Mesodermal cell (in vitro differentiated cells): ENCODE results near the gene CRACDL.
"Not testable (repeated sequence)": the region's sequence is repeated elsewhere in the genome, so short reads cannot be mapped to it uniquely, and the experiment has no call there.

ENCODE experiments used
- H3K27ac ChIP-seq: 2 replicates; pipeline ENCODE4 v1.7.0; 2013; ENCODE audit warnings: mild to moderate bottlenecking, low read depth, low read length, moderate library complexity; ENCODE audit not compliant: severe bottlenecking
- H3K36me3 ChIP-seq: 2 replicates; pipeline ENCODE4 v1.7.1; 2013; ENCODE audit warnings: mild to moderate bottlenecking, low read length, moderate library complexity; ENCODE audit not compliant: control insufficient read depth, insufficient read depth
- H3K4me1 ChIP-seq: one replicate; pipeline ENCODE4 v1.7.1; 2013; ENCODE audit warnings: mild to moderate bottlenecking, low read length; ENCODE audit not compliant: insufficient read depth, control insufficient read depth, poor library complexity, severe bottlenecking
- H3K4me3 ChIP-seq: 2 replicates; pipeline ENCODE4 v1.7.0; 2013; ENCODE audit warnings: low read length, control low read depth, mild to moderate bottlenecking; ENCODE audit not compliant: insufficient read depth, poor library complexity, severe bottlenecking; ENCODE audit errors: extremely low read depth
- H3K9me3 ChIP-seq: 2 replicates; pipeline ENCODE4 v1.7.1; 2013; ENCODE audit warnings: mild to moderate bottlenecking, low read length, moderate library complexity; ENCODE audit not compliant: control insufficient read depth
- WGBS, 2 experiments: methylation state at CpG; one replicate each; pipeline ENCODE4 v1.1.5; 2013; ENCODE audit warnings: missing lambda C conversion rate in 2 of 2; ENCODE audit not compliant: insufficient coverage in 2 of 2; 5-methylcytosine and 5-hydroxymethylcytosine counted together

CRACDL gene

GRCh38 chr2:98903064-98903355 is 33.0 kb downstream of the CRACDL start:
- Histone ChIP-seq H3K4me1 (peaks cover 4% of the 10 kb centered on the region), H3K36me3 (no peaks in the 10 kb centered on the region), H3K4me3 (no peak overlapping the region), H3K9me3 (no peaks in the 10 kb centered on the region), H3K27ac (no peak overlapping the region)
- 81 to 94% methylated on average over 8 to 9 of the region's 9 CpGs for WGBS, 2 experiments

GRCh38 chr2:98902209-98903063 is 33.6 kb downstream of the CRACDL start:
- 87 to 92% methylated on average over 18 to 21 of the region's 25 CpGs for WGBS, 2 experiments
- H3K9me3 ChIP-seq, result no peaks in the 10 kb centered on the region
- no peak overlapping the region for H3K27ac ChIP-seq
- no peak overlapping the region for H3K4me3 ChIP-seq
- H3K36me3 ChIP-seq, result no peaks in the 10 kb centered on the region
- H3K4me1 ChIP-seq, result no peaks in the 10 kb centered on the region

DNA sequence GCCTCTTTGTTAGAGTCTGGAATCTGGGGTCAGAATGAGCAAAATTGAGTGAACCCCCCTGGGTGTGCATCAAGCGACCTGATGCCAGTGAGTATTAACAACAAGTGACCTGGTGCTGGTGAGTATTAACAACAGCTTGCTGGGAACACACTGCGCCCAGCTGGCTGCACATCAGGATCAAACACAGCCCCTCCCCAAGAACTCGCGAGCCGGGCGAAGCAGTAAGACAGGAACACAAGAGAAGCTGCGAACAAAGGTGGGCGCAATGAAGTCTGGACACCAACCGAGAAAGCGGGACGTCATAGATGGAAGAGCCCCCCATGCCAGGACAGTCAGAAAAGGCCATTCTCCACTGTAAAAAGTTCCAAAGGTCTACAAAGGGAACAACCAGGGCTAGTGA is 34.3 kb downstream of the CRACDL start:
- Histone ChIP-seq H3K4me3 (no peak overlapping the region), H3K4me1 (no peaks in the 10 kb centered on the region), H3K36me3 (no peaks in the 10 kb centered on the region), H3K9me3 (no peaks in the 10 kb centered on the region), H3K27ac (no peak overlapping the region)
- 80 to 92% methylated on average over 10 to 11 of the region's 11 CpGs for WGBS, 2 experiments

DNA sequence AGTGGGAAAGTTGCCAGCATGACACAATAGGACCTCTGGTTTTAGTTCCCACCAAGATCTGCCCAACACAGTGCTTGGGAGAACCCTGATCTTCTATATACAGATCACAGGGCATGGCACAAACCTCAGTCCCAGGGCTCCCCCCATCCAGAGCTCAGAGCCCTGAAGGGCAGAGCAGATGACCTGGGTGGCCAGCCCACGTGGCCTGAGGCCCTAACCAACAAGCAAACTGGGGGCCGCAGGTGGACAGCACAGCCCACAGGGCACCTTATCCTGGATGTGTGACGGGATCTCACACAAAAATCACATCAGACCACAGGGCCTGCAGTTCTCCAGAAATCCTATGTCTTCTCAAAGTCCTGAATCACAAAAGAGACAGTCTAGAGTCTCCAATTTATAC is 34.7 kb downstream of the CRACDL start:
- WGBS, 2 experiments, result 80 to 100% methylated on average over 1 to 3 of the region's 3 CpGs
- Histone ChIP-seq H3K4me3 (no peak overlapping the region), H3K27ac (no peak overlapping the region), H3K4me1 (no peaks in the 10 kb centered on the region), H3K36me3 (no peaks in the 10 kb centered on the region), H3K9me3 (no peaks in the 10 kb centered on the region)

DNA sequence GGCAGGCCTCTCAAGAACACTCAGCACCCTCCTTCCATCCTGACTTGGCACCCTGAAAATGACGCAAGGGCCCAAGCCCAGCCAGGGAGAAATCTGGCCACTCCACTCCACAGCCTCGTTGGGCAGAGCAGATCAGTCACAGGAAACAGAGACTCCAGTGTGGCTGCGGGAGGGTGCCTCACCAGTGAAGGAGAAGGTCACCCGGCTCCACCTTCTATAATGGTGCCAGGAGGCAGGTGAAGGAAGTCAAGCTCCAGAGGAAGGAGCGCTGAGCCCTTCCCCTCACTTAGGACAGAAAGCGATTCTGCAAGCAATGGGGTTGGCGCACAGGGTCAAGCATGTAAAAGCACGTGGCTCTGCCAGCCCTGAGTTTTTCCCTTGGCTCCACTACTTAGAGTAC is 35.3 kb downstream of the CRACDL start:
- no peaks in the 10 kb centered on the region for H3K9me3 ChIP-seq
- H3K4me3 ChIP-seq, result no peak overlapping the region
- WGBS, 2 experiments, result 87 to 93% methylated on average over 6 to 7 of the region's 8 CpGs
- no peak overlapping the region for H3K27ac ChIP-seq
- H3K36me3 ChIP-seq, result no peaks in the 10 kb centered on the region
- H3K4me1 ChIP-seq, result no peaks in the 10 kb centered on the region

DNA sequence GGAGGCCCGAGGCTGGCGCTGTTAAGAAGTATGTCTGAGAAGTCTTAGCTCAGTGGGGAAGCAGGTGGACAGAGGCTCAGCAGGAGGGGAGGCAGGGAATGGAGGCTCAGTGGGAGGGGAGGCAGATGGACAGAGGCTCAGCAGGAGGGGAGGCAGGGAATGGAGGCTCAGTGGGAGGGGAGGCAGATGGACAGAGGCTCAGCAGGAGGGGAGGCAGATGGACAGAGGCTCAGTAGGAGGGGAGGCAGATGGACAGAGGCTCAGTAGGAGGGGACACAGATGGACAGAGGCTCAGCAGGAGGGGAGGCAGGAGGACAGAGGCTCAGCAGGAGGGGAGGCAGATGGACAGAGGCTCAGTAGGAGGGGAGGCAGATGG is 36.3 kb downstream of the CRACDL start:
- WGBS, 2 experiments, result 84 to 93% methylated on average over 2 of the region's 2 CpGs
- H3K4me1 ChIP-seq, H3K4me3 ChIP-seq, H3K27ac ChIP-seq, H3K9me3 ChIP-seq, H3K36me3 ChIP-seq: not testable (repeated sequence)

DNA sequence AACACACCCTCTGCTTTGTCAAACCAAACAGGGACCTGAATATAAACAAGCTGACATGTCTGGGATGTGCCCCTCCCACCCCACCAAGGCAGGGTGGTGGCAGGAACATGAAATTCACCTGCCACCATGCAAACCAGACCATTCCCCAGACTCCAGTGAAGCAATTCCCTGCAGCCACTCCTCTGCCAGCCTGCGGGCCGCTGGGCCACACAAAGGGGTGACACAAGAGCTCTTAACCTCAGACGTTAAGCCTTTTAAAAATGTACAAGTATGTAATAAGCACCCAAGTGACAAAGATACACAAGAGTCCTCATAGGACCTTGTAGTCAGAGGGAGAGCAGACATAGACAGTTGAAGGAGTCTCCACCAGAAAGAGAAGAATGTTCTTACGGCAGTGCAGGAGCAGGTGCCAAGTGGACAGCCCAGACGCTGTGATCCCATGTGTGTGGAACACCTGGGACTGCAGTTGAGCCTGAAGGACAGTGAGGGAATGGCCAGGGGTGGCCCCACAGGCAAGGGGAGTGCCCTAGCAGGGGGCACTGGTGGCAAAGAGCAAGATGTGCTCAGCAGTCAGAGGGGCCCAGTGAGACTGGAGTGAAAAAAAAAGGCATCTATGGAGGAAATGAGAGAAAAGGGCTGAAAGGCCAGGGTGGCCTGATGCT is 36.9 kb downstream of the CRACDL start:
- Histone ChIP-seq H3K4me1 (no peaks in the 10 kb centered on the region), H3K36me3 (no peaks in the 10 kb centered on the region), H3K9me3 (no peaks in the 10 kb centered on the region), H3K27ac (no peak overlapping the region), H3K4me3 (no peak overlapping the region)
- WGBS, 2 experiments, result 80 to 87% methylated on average over 2 to 4 of the region's 5 CpGs

DNA sequence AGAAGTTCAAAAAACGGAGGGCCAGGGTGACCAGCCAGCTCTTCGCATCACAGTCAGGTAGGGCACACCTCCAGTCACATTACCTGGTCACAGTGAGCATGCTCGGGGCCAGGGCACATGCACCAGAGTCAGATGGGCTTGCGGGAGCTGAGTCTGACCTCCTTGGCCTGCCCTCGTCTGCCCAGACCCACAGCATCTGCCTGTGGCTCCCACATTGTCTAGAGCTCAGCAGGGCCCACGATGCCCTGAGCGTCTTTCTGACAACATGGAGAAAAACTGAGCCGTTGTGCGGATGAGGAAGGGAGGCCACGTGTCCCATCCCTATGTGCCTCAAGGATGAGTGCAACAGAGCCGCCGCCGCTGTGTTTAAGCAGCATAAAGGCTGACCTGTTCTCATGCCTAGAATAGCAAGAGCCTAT is 37.6 kb downstream of the CRACDL start:
- Histone ChIP-seq H3K27ac (no peak overlapping the region), H3K36me3 (no peaks in the 10 kb centered on the region), H3K4me1 (no peaks in the 10 kb centered on the region), H3K9me3 (no peaks in the 10 kb centered on the region), H3K4me3 (no peak overlapping the region)
- WGBS, 2 experiments, result 88 to 93% methylated on average over 10 to 11 of the region's 13 CpGs

- H3K4me3 ChIP-seq, result no peak overlapping the region
- H3K27ac ChIP-seq, result no peak overlapping the region
- 76 to 97% methylated on average over 3 of the region's 4 CpGs for WGBS, 2 experiments
- no peaks in the 10 kb centered on the region for H3K36me3 ChIP-seq
- no peaks in the 10 kb centered on the region for H3K4me1 ChIP-seq
- H3K9me3 ChIP-seq, result no peaks in the 10 kb centered on the region
Measured at GRCh38 chr2:98897746-98898145, 38.3 kb downstream of the CRACDL start.

DNA sequence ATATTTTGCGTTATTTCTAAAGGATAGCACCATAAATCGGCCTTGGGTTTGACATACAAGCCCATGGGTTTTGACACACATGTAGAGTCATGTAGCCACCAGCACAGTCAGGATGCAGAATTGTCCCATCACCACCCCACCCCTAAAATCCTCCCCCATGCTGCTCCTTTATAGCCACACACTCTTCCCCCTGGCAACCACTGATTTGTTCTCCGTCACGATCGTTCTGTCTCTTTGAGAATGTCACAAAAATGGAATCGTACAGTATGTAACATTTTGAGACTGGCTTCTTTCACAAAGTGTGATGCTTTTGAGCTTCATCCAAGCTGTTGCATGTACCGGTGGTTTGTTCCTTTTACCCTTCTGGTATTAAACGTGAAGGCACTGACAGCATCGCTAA is 39.1 kb downstream of the CRACDL start:
- WGBS, 2 experiments, result 95 to 98% methylated on average over 8 to 9 of the region's 9 CpGs

DNA sequence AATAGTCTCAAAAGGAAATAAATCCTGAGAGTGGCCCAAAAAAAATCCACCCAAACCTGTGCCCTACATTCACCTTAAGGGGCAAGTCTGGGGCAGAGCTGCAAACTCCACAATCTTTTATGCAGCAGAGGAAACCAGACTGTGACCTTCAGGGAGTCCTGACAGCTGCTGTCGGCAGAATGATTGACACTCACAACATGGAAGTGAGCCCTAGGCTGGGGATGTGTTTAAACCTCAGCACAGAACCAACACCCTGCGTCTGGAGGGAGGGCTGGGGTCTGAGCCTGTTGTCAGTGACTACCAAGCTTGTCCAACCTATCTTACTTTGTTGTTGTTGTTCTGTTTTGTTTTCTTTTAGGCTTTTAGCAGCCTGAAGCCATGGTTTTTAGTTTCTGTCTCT is 39.6 kb downstream of the CRACDL start:
- 67% methylated on average over 1 of the region's 2 CpGs; no CpG with 5 or more reads in 1 of the 2 experiments for WGBS, 2 experiments
- no peak overlapping the region for H3K27ac ChIP-seq
- no peaks in the 10 kb centered on the region for H3K4me1 ChIP-seq
- H3K9me3 ChIP-seq, result no peaks in the 10 kb centered on the region
- no peak overlapping the region for H3K4me3 ChIP-seq
- H3K36me3 ChIP-seq, result no peaks in the 10 kb centered on the region

More for the DNA sequence above, 39.1 kb downstream of the CRACDL start:
- Histone ChIP-seq H3K4me1 (no peaks in the 10 kb centered on the region), H3K27ac (no peak overlapping the region), H3K9me3 (no peaks in the 10 kb centered on the region), H3K4me3 (no peak overlapping the region), H3K36me3 (no peaks in the 10 kb centered on the region)
